GM12874 (cell line): ENCODE data around the gene OR2AT4.

Experiments used
- CTCF ChIP-seq: IDR thresholded peaks from 2 replicates; pipeline ENCODE4 v1.5.1; 2011; ENCODE audit warnings: low read depth, mild to moderate bottlenecking, control low read depth, low read length, moderate library complexity; ENCODE audit not compliant: insufficient read depth

OR2AT4 gene

GRCh38 chr11:75096456-75097172 is at the start of gene OR2AT4:
OR2AT4 (minus strand) TSS chr11:75096876.
- TF ChIP-seq CTCF, result no peak

GRCh38 chr11:75145972-75146519 is 49.4 kb upstream of the OR2AT4 start:
- no peak for TF ChIP-seq CTCF

- no peak for TF ChIP-seq CTCF
These were observed 48.7 kb upstream of the OR2AT4 start for GRCh38 chr11:75145196-75145971.

GRCh38 chr11:75144716-75145014 is 48.0 kb upstream of the OR2AT4 start:
- no peak for TF ChIP-seq CTCF

GRCh38 chr11:75143420-75143731 is 46.7 kb upstream of the OR2AT4 start:
- no peak for TF ChIP-seq CTCF

GRCh38 chr11:75142714-75143419 is 46.2 kb upstream of the OR2AT4 start:
- TF ChIP-seq CTCF, result no peak

GRCh38 chr11:75141166-75141565 is 44.5 kb upstream of the OR2AT4 start:
- no peak for TF ChIP-seq CTCF
